SK-N-SH (cell line): Measurements from ENCODE around the gene SFPQ. TPM values are rescaled to one million over a fixed set of nuclear protein-coding genes. Genes with fewer than 3 reads are reported as not detected.
A peak's percentile ranks its signal among the peaks of the same experiment; 100 is the strongest.

Source experiments
- CTCF ChIA-PET: fragments of 300-600, 350-600 bp; formaldehyde crosslinking; extraction: SDS; loops from one replicate; lab custom pipeline; 2021; lab: Yijun Ruan, JAX
- POLR2A ChIA-PET: fragments of 350-600 bp; sonication (Branson Sonifier 250); formaldehyde crosslinking; extraction: SDS; loops from one replicate; lab custom pipeline; 2020; ENCODE audit warnings: antibody characterized with exemption, inconsistent platforms; lab: Yijun Ruan, JAX
- DNase-seq: peaks from one replicate; pipeline ENCODE4 v3.0.0; 2012
- H2AFZ ChIP-seq: fragments of 200-600 bp; sonication (generic); 2 replicates; pipeline ENCODE4 v1.8.1; 2016; ENCODE audit warnings: antibody characterized with exemption, mild to moderate bottlenecking, low read depth
- H3F3A ChIP-seq: fragments of 200-600 bp; sonication (generic); replicated peaks from 2 replicates; pipeline ENCODE3; 2016; ENCODE audit warnings: antibody characterized with exemption, mild to moderate bottlenecking; ENCODE audit not compliant: insufficient read depth
- H3K27ac ChIP-seq, 2 experiments: fragments of 200-500 bp in 1 of 2; fragments of 200-600 bp in 1 of 2; sonication (Bioruptor generic) in 1 of 2; sonication (generic), shearing (Covaris generic) in 1 of 2; 2 replicates each; pipeline versions ENCODE4 v1.5.1 to v1.6.1; 2014 to 2016; ENCODE audit warnings: low read depth in 2 of 2, inconsistent platforms in 1 of 2, low read length in 1 of 2, mild to moderate bottlenecking in 1 of 2, mixed read lengths in 1 of 2
- H3K27me3 ChIP-seq: fragments of 200-600 bp; sonication (generic), shearing (Covaris generic); 2 replicates; pipeline ENCODE4 v1.6.1; 2016; ENCODE audit warnings: mixed run types; ENCODE audit not compliant: insufficient read depth
- H3K36me3 ChIP-seq, 2 experiments: fragments of 200-500 bp in 1 of 2; fragments of 200-600 bp in 1 of 2; sonication (Bioruptor generic) in 1 of 2; sonication (generic) in 1 of 2; replicated peaks in 1 of 2; 2 replicates each; pipeline versions ENCODE3 to v1.5.1; 2014 to 2016; ENCODE audit warnings: low read length in 1 of 2, mild to moderate bottlenecking in 1 of 2; ENCODE audit not compliant: insufficient read depth in 2 of 2, control insufficient read depth in 1 of 2
- H3K4me1 ChIP-seq, 2 experiments: fragments of 200-500 bp in 1 of 2; fragments of 200-600 bp in 1 of 2; sonication (Bioruptor generic) in 1 of 2; sonication (generic), shearing (Covaris generic) in 1 of 2; 2 replicates each; pipeline versions ENCODE4 v1.5.1 to v1.6.1; 2014 to 2016; ENCODE audit warnings: low read depth in 1 of 2, low read length in 1 of 2, mixed run types in 1 of 2; ENCODE audit not compliant: insufficient read depth in 2 of 2, control insufficient read depth in 1 of 2
- H3K4me2 ChIP-seq: fragments of 200-600 bp; sonication (generic), shearing (Covaris generic); 2 replicates; pipeline ENCODE4 v1.6.1; 2017; ENCODE audit warnings: mixed run types
- H3K4me3 ChIP-seq, 2 experiments: fragments of 200-500 bp in 1 of 2; fragments of 200-600 bp in 1 of 2; sonication (Bioruptor generic) in 1 of 2; sonication (generic), shearing (Covaris generic) in 1 of 2; 2 replicates each; pipeline versions ENCODE4 v1.5.1 to v1.8.1; 2014 to 2016; ENCODE audit warnings: low read depth in 2 of 2, inconsistent platforms in 1 of 2, low read length in 1 of 2, mild to moderate bottlenecking in 1 of 2, mixed read lengths in 1 of 2, moderate library complexity in 1 of 2
- H3K79me2 ChIP-seq: fragments of 200-600 bp; sonication (generic); 2 replicates; pipeline ENCODE4 v1.8.1; 2017; ENCODE audit warnings: mild to moderate bottlenecking; ENCODE audit not compliant: insufficient read depth
- H3K9ac ChIP-seq: fragments of 200-600 bp; sonication (generic); 2 replicates; pipeline ENCODE4 v1.6.1; 2017; ENCODE audit warnings: mixed run types
- H3K9me2 ChIP-seq: fragments of 200-600 bp; sonication (generic); 2 replicates; pipeline ENCODE4 v1.6.1; 2017; ENCODE audit warnings: mixed run types
- H3K9me3 ChIP-seq: fragments of 200-600 bp; sonication (generic); 2 replicates; pipeline ENCODE4 v1.6.1; 2017; ENCODE audit warnings: mixed run types, mild to moderate bottlenecking, moderate library complexity
- H4K20me1 ChIP-seq: fragments of 200-600 bp; sonication (generic); 2 replicates; pipeline ENCODE4 v1.6.1; 2017; ENCODE audit warnings: mild to moderate bottlenecking, mixed run types; ENCODE audit not compliant: insufficient read depth
- FOSL2 ChIP-seq: IDR thresholded peaks from 2 replicates; pipeline ENCODE4 v1.4.0; 2012; ENCODE audit warnings: low read depth, mild to moderate bottlenecking, moderate library complexity, borderline replicate concordance
- FOXJ3 ChIP-seq: sonication (generic); formaldehyde crosslinking; IDR thresholded peaks from 2 replicates; pipeline ENCODE4 v1.5.1; 2020; ENCODE audit warnings: mild to moderate bottlenecking, missing genetic modification reagents
- FOXM1 ChIP-seq: IDR thresholded peaks from 2 replicates; pipeline ENCODE4 v1.4.0; 2012; ENCODE audit warnings: low read depth, mild to moderate bottlenecking
- GATA2 ChIP-seq: sonication (generic); formaldehyde crosslinking; IDR thresholded peaks from 2 replicates; pipeline ENCODE4 v1.5.0; 2020; ENCODE audit warnings: mild to moderate bottlenecking, missing genetic modification reagents
- JUND ChIP-seq: IDR thresholded peaks from 2 replicates; pipeline ENCODE4 v1.4.0; 2012
- MXI1 ChIP-seq: IDR thresholded peaks from 2 replicates; pipeline ENCODE4 v1.6.1; 2012; ENCODE audit warnings: mild to moderate bottlenecking, low read depth, low read length, improper control_type of control experiment
- NFIC ChIP-seq: IDR thresholded peaks from 2 replicates; pipeline ENCODE4 v1.4.0; 2012; ENCODE audit warnings: borderline replicate concordance
- PBX3 ChIP-seq: IDR thresholded peaks from 2 replicates; pipeline ENCODE4; 2012
- RAD21 ChIP-seq: IDR thresholded peaks from 2 replicates; pipeline ENCODE4 v1.6.1; 2012; ENCODE audit warnings: mild to moderate bottlenecking, low read length
- REST ChIP-seq: IDR thresholded peaks from 2 replicates; pipeline ENCODE4 v1.6.1; 2012; ENCODE audit warnings: mild to moderate bottlenecking, low read depth, low read length, moderate library complexity
- RXRA ChIP-seq: IDR thresholded peaks from 2 replicates; pipeline ENCODE4 v1.4.0; 2012; ENCODE audit warnings: low read depth, mild to moderate bottlenecking, borderline replicate concordance
- TAF1 ChIP-seq: IDR thresholded peaks from 2 replicates; pipeline ENCODE4 v1.6.1; 2012; ENCODE audit warnings: low read depth, mild to moderate bottlenecking, low read length, moderate library complexity, borderline replicate concordance
- TCF12 ChIP-seq: IDR thresholded peaks from 2 replicates; pipeline ENCODE4 v1.4.0; 2012
- TEAD4 ChIP-seq: IDR thresholded peaks from 2 replicates; pipeline ENCODE4 v1.4.0; 2012; ENCODE audit warnings: mild to moderate bottlenecking, borderline replicate concordance; ENCODE audit not compliant: insufficient read depth
- USF2 ChIP-seq: fragments of 150-350 bp; IDR thresholded peaks from 2 replicates; pipeline ENCODE4 v1.6.1; 2017; ENCODE audit warnings: antibody characterized with exemption, low read length, low read depth, borderline replicate concordance
- YY1 ChIP-seq: IDR thresholded peaks from 2 replicates; pipeline ENCODE4 v1.4.0; 2012; ENCODE audit warnings: low read depth, mild to moderate bottlenecking
- ZBTB33 ChIP-seq: IDR thresholded peaks from 2 replicates; pipeline ENCODE4 v1.4.0; 2012; ENCODE audit warnings: low read depth, borderline replicate concordance
- WGBS: methylation state at CpG from one replicate; pipeline ENCODE4 v1.1.6; 2017; ENCODE audit warnings: low lambda C conversion rate; 5-methylcytosine and 5-hydroxymethylcytosine counted together
- polyA plus RNA-seq, 3 experiments: library from polyadenylated mRNA; depleted of rRNA; stranded (reverse); fragments of >200 nt; gene quantifications; 2 replicates each; pipeline ENCODE4 v1.2.3, GENCODE V29; 2012

Gene SFPQ
- polyA plus RNA-seq, 1 of the 3 experiments (the other 2 are of a cell fraction), result 85.6 TPM

- Histone ChIP-seq H3K4me1 (peaks cover 0 to 19% of the 10 kb centered on the region in 2 experiments; a peak in 1 of 4 replicates), H3K4me3 (no peak overlapping the region), H3K4me2 (no peak overlapping the region), H3K27ac (no peak overlapping the region), H3K9me3 (no peaks in the 10 kb centered on the region), H2AFZ (no peak overlapping the region), H3F3A (peaks cover 12% of the 10 kb centered on the region), H3K27me3 (no peaks in the 10 kb centered on the region), H3K79me2 (no peaks in the 10 kb centered on the region), H3K9me2 (no peaks in the 10 kb centered on the region), H4K20me1 (no peaks in the 10 kb centered on the region), H3K36me3 (no peaks in the 10 kb centered on the region), H3K9ac (no peak overlapping the region)
- WGBS, result 79% methylated on average over 2 of the region's 2 CpGs
- ChIA-PET POLR2A (interaction anchor here (0.5 kb wide), 1 partner anchor 34 kb away, joined by 3 read pairs; the partner anchor contains the start of gene SFPQ), CTCF (no interaction called here)
- TF ChIP-seq RXRA (no peak), TEAD4 (no peak), ZBTB33 (no peak), USF2 (no peak), JUND (no peak), GATA2 (CRISPR knock-in tag) (no peak), FOXM1 (no peak), FOXJ3 (CRISPR knock-in tag) (no peak), YY1 (no peak), TAF1 (no peak), RAD21 (no peak)
- no peak for DNase-seq
Observed at GRCh38 chr1:35226546-35226945, 33.6 kb upstream of the SFPQ start.

GRCh38 chr1:35223084-35223630 lies 30.2 kb upstream of the SFPQ start:
- no peaks in the 10 kb centered on the region for H3K27me3 ChIP-seq
- H3K36me3 ChIP-seq, result no peaks in the 10 kb centered on the region
- ChIA-PET CTCF (interaction anchor here (0.7 to 1.6 kb wide), 3 partner anchors 21 to 342 kb away, joined by 4 to 10 read pairs (median 4); no protein-coding TSS in a partner anchor), POLR2A (interaction anchor here (0.5 kb wide), 1 partner anchor 524 kb away, joined by 3 read pairs; no protein-coding TSS in a partner anchor)
- peak overlapping the region; percentile 29; the same call in 1 of the 2 replicates for H2AFZ ChIP-seq
- H4K20me1 ChIP-seq, result no peaks in the 10 kb centered on the region
- H3K9me3 ChIP-seq, result no peaks in the 10 kb centered on the region
- peak overlapping the region; percentile 56 to 62 for H3K27ac ChIP-seq
- H3K4me1 ChIP-seq, result peaks cover 0 to 19% of the 10 kb centered on the region in 2 experiments; a peak in 1 of 4 replicates
- H3K9ac ChIP-seq, result no peak overlapping the region
- TF ChIP-seq TCF12 (peak; percentile 86), PBX3 (peak; percentile 89), NFIC (no peak), REST (no peak), JUND (no peak), MXI1 (no peak), FOSL2 (no peak)
- no peak for DNase-seq
- no peaks in the 10 kb centered on the region for H3K9me2 ChIP-seq
- H3K4me2 ChIP-seq, result no peak overlapping the region
- WGBS, result 61% methylated on average over 4 of the region's 4 CpGs
- H3F3A ChIP-seq, result peaks cover 12% of the 10 kb centered on the region
- H3K79me2 ChIP-seq, result no peaks in the 10 kb centered on the region
- no peak overlapping the region for H3K4me3 ChIP-seq
